Stimulated activated CD8-positive, alpha-beta memory T cell treated with anti-CD3 and anti-CD28 coated beads, Interleukin-15, amount 100 ng/mL, for 4 hours (primary cell): Measurements from ENCODE around the gene SOX12.
"Not testable (repeated sequence)": the region's sequence is repeated elsewhere in the genome, so short reads cannot be mapped to it uniquely, and the experiment has no call there.

Experiments used
- DNase-seq, 2 donors: peaks; one replicate each; pipeline ENCODE4 v3.0.0-alpha.2; 2020; ENCODE audit warnings: low read depth in 2 of 2

Gene SOX12

GRCh38 chr20:362271-363254, 37.2 kb downstream of the SOX12 start:
- DNase-seq, result no peak

DNA sequence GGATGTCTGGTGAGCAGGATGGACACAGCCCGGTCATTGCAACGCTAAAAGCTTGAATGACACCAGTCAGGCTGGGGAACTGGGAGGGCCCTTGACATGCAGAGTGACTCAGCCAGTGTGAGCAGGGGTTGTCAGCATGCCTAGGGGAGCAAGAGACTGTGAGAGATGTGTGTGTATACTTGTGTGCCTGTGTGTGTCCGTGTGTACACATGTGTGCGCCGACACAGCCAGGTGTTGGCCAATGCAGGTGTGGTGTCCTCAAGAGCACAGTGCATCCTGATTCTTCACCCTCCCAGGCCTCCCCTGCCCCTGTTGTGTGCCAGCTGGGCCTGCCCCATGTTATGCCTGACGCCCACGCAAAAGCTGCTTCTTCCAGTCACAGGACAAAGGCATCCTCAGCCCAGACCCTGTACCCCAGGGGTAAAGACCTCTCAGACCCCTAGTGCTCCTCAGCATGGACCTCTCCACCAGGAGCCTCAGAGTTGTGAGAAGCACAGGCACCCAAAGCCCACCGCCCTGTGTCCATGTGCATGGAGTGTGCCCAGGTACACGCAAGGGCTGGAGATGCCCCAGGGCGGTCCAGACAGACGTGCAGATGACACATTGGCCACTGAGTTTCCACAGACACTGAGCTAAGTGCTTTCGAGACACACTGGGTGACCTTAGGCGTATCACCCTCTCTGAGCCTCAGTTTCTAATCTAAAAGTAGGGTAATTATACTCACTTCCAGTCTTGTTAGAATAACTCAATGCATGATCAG, 38.1 kb downstream of the SOX12 start:
- DNase-seq, result no peak

GRCh38 chr20:364905-365794, 39.8 kb downstream of the SOX12 start:
- no peak for DNase-seq

DNA sequence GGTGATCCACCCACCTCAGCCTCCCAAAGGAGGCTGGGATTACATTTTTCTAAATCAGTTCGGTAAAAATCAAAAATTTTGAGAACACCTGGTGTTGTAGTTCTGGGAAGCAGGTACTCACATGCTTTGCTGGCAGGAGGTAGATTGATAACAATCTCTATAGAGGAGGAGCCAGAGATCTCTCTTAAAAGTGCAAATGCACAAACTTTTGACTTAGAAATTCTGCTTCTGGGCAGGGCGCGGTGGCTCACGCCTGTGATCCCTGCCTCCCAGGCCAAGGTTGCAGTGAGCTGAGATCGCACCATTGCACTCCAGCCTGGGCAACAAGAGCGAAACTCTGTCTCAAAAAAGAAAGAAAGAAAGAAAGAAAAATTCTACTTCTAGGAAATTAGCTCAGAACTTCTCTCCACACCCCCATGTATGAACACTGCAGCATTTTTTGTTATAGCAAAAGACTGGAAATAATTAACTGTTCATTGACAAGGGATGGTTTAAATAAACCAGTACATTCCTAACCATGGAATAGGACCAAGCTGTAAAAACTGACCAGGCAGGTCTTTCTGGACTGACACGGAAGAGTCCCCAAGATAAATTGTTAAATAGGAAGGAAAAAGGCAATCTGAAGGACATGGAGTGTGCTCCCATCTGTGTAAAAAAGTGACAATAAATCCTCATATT, 40.8 kb downstream of the SOX12 start:
- DNase-seq, result no peak

DNA sequence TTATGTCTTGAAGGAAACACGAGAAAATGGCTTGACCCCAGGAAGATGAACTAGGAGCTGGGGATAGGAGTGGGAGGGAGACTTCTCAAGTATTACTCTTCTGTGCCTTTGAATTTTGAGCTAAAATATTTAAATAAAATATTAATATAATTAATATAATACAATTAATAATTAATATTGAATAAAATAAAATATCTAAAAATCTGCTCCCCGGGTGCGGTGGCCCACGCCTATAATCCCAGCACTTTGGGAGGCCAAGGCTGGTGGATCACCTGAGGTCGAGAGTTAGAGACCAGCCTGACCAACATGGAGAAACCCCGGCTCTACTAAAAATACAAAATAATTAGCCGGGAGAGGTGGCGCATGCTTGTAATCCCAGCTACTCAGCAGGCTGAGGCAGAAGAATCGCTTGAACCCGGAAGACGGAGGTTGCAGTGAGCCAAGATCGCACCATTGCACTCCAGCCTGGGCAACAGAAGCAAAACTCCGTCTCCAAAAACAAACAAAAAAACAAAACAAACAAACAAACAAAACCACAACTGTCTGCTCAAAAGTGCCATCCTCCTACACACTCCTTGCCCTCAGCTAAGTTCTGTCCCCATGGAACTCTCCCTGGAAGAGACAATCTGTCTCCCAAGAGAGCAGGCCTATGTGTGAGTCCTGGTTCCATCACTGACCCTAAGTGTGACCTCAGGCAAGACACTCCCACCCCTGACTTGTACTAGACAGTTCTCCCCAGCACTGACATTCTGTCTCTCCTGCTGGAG, 41.5 kb downstream of the SOX12 start:
- no peak for DNase-seq

- no peak for DNase-seq
Measured at GRCh38 chr20:367486-367887, 42.1 kb downstream of the SOX12 start.

- DNase-seq, result no peak
Measured at GRCh38 chr20:368915-369314, 43.6 kb downstream of the SOX12 start.

DNA sequence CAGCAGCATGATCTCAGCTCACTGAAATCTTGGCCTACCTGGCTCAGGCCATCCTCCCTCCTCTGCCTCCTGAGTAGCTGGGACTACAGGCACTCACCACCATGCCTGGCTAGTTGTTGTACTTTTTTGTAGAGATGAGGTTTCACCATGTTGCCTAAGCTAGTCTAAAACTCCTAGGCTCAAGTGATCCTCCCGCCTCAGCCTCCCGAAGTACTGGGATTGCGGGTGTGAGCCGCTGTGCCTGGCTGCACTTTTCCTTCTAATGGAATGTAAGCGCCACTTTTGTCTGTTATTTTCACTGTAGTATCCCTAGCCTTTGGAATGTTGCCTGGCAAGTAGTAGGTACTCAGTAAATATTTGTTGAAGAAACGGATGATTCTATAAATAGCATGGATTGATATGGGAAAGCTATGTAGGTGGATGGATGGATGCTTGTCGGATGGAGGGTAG, 44.8 kb downstream of the SOX12 start:
- DNase-seq, result no peak

DNA sequence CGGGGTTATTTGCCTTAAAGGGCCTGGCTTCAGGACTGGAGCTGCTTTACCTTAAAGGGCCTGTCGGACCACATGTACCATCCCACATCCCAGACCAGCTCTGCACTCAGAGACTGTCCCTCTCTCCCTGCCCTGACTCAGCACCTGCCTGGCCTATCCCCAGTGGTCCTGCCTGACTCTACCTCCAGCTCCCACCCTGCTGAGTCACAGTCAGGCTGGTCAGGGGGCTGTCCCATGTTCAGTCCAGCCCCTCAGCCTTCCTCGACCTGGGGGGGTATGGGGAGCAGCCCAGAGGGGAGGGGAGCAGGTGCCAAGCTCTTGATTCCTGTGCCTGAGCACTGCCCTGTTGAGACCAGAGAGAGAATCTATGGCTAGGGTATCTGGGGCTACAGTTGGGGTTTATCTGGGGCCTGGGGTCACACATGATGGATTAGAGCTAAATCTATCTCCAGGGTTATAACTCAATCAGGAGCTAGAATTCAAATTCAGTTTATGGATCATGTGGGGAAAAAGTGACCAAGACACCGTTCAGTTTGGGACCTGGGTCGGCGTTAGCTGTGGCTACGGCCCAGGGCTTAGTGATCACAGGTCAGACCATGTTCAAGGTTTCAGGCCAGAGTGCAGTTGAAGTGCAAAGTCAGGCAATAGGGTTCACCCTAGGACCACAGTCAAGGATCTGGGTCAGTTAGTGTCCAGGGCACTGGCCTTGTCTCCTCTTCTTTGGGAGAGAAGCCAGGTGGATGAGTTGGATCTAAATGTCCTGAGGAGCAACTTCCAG, 45.8 kb downstream of the SOX12 start:
- no peak for DNase-seq

DNA sequence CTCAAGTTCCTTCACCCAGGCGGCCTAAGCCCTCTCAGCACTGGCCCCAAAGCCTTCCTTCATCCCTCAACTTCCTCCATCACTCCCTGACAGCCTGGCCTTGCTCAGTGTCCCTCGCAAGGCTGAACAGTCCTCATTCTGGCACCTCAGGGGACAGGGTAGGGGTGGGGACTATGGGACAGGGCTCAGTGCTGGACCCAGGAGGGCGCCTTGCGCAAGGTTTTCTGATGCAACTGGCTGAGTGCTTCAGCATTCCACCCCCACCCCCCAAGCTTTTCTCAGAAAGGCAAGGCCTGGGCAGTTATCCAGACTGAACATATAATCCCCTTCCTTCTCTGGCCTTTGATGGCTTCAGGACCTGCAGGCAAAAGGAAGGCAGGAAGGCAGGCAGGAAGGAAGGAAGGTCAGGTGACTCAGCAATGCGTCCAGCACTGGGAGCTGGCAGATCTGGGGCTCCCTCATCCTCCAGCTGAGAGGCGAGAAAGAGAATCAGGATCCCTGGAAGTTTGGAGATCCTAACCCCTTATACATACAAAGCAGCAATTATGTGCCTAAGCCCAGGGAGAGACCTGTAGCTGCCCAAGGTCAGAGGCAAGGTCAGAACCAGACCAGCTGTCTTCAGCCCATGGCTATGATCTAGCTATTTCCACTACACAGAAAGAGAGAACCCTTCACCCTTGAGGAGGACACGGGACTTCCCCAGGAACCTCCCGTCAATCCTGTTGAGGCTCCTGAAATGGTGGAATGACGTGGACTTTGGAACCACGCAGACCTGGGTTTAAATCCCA, 46.6 kb downstream of the SOX12 start:
- DNase-seq, result no peak

DNA sequence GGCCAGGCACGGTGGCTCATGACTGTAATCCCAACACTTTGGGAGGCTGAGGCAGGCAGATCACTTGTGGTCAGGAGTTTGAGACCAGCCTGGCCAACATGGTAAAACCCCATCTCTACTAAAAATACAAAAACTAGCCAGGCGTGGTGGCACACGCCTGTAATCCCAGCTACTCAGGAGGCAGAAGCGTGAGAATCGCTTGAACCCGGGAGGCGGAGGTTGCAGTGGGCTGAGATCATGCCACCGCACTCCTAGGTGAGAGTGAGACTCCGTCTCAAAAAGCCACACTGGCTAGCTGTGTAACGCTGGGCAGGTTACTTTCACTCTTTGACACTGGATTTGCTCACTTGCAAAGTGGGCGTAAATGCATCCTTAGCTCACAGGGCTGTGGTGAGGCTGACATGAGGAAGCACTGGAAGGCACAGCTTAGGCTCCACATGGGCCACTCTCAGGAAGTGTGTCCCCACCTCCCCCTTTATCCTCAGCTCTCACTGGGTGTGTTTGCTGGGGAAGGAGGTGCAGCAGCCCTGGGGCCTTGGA, 47.3 kb downstream of the SOX12 start:
- DNase-seq, result not testable (repeated sequence)

GRCh38 chr20:373171-373890, 48.0 kb downstream of the SOX12 start:
- DNase-seq, result no peak

- DNase-seq, result no peak
Measured at GRCh38 chr20:375265-375889, 50.0 kb downstream of the SOX12 start.

GRCh38 chr20:376089-376488, 50.7 kb downstream of the SOX12 start:
- DNase-seq, result no peak

DNA sequence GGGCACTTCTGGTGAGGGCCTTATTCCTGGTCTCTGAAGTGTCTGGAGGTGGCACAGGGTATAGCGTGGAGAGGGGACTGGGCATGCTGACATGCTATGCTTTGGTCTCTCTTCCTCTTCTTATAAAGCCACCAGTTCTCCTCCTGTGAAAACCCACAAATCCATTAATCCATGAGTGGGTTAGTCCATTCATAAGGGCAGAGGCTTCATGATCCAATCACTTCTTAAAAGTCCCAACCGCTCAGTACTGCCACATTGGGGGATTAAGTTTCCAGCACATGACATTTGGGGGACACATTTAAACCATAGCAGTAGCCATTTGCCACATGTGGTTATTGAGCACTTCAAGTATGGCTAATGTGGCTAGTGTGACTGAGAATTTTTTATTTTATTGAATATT, 51.4 kb downstream of the SOX12 start:
- DNase-seq, result no peak

DNA sequence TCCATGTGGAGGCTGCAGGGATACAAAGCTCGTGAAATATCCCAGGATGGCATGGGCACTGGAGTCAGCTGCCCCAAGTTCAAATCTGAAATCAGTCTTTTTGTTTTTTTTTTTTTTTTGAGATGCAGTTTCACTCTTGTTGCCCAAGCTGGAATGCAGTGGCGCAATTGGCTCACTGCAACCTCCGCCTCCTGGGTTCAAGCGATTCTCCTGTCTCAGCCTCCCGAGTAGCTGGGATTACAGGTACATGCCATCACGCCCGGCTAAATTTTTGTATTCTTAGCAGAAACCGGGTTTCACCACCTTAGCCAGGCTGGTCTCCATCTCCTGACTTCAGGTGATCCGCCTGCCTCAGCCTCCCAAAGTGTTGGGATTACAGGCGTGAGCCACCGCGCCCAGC, 52.2 kb downstream of the SOX12 start:
- not testable (repeated sequence) for DNase-seq

- no peak for DNase-seq
Measured at GRCh38 chr20:378961-379336, 53.6 kb downstream of the SOX12 start.
